Neural crest cell (in vitro differentiated cells): ENCODE measurements around the gene KCNN1. TPM values are rescaled to one million over a fixed set of nuclear protein-coding genes. Genes with fewer than 3 reads are reported as not detected.

Experiments
- DNase-seq: peaks from one replicate; pipeline ENCODE4 v3.0.0; 2021; ENCODE audit warnings: low read depth, mixed read lengths, low spot score
- H3K27ac Mint-ChIP-seq: one replicate; pipeline ENCODE4 v1.8.0; 2021; ENCODE audit warnings: mild to moderate bottlenecking, mixed read lengths; ENCODE audit not compliant: unreplicated experiment
- H3K27me3 Mint-ChIP-seq: 2 replicates; pipeline ENCODE4 v1.8.0; 2021; ENCODE audit warnings: low read depth, mild to moderate bottlenecking, mixed read lengths
- H3K36me3 Mint-ChIP-seq: 2 replicates; pipeline ENCODE4 v1.8.0; 2021; ENCODE audit warnings: low read depth, mild to moderate bottlenecking, mixed read lengths
- H3K4me1 Mint-ChIP-seq: 2 replicates; pipeline ENCODE4 v1.8.0; 2021; ENCODE audit warnings: mixed read lengths
- H3K4me3 Mint-ChIP-seq: one replicate; pipeline ENCODE4 v1.8.0; 2021; ENCODE audit warnings: mild to moderate bottlenecking, mixed read lengths
- H3K9me3 Mint-ChIP-seq: 2 replicates; pipeline ENCODE4 v1.8.0; 2021; ENCODE audit warnings: mixed read lengths
- total RNA-seq: library from RNA; stranded (reverse); gene quantifications from 2 replicates; pipeline ENCODE4 v1.2.1, GENCODE V29; 2021
- TF ChIP-seq, protein P1 (sequence below): fragments of 200-600 bp; sonication (generic); conservative IDR thresholded peaks from 2 replicates; pipeline ENCODE4 v1.5.0; 2021; ENCODE audit warnings: antibody characterized with exemption, mild to moderate bottlenecking

The KCNN1 gene
- total RNA-seq, 1 donor from 2014 or later = 6.2 TPM

DNA sequence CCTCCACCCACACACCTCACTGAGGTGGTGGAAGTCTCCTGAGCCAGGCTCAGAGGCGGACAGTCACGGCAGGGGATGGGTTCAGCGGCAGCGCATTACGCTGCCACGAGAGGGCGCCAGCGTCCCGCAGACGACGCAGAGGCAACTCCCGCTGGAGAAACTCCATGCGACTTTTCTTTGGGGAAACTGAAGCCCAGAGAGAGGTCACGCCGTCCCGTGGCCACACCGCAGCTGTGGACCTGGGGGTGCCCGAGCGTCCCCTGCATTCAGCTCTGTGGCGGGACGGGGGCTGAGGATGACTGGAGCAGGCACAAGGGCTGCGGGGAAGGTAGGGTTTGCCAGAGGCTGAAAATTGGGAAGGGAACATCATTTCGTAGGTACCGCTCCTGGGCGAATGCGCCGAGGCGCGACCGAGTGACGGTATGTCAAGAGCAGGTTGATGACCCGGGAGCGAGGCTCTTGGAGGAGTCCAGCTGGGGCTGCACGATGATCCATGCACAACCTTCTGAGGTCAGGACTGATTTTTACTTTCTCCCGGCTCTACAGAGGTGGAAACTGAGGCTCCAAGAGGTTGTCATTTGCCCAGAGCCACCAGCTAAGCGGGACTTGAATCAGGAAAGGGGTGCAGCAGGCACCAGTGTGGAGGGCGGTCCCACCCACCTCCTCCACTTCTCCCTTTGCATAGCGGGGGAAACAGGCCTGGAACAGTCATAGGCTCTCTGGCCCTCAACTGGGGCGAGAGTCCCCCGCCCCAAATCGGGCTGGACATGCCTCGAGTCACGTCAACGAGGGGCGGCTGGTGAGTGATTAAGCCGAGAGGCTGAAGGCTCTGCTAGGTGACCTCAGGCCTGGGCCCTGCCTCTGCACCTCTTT, 40.4 kb downstream of the KCNN1 start:
- Mint-ChIP-seq H3K27ac (no peak overlapping the region), H3K27me3 (peaks cover 27% of the 10 kb centered on the region), H3K9me3 (no peaks in the 10 kb centered on the region), H3K4me1 (peaks cover 7% of the 10 kb centered on the region), H3K36me3 (peaks cover 2% of the 10 kb centered on the region), H3K4me3 (peak overlapping the region; percentile 81)
- peak; percentile 85 for DNase-seq
- TF ChIP-seq, protein P1, sequence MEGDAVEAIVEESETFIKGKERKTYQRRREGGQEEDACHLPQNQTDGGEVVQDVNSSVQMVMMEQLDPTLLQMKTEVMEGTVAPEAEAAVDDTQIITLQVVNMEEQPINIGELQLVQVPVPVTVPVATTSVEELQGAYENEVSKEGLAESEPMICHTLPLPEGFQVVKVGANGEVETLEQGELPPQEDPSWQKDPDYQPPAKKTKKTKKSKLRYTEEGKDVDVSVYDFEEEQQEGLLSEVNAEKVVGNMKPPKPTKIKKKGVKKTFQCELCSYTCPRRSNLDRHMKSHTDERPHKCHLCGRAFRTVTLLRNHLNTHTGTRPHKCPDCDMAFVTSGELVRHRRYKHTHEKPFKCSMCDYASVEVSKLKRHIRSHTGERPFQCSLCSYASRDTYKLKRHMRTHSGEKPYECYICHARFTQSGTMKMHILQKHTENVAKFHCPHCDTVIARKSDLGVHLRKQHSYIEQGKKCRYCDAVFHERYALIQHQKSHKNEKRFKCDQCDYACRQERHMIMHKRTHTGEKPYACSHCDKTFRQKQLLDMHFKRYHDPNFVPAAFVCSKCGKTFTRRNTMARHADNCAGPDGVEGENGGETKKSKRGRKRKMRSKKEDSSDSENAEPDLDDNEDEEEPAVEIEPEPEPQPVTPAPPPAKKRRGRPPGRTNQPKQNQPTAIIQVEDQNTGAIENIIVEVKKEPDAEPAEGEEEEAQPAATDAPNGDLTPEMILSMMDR = peak; percentile 98

DNA sequence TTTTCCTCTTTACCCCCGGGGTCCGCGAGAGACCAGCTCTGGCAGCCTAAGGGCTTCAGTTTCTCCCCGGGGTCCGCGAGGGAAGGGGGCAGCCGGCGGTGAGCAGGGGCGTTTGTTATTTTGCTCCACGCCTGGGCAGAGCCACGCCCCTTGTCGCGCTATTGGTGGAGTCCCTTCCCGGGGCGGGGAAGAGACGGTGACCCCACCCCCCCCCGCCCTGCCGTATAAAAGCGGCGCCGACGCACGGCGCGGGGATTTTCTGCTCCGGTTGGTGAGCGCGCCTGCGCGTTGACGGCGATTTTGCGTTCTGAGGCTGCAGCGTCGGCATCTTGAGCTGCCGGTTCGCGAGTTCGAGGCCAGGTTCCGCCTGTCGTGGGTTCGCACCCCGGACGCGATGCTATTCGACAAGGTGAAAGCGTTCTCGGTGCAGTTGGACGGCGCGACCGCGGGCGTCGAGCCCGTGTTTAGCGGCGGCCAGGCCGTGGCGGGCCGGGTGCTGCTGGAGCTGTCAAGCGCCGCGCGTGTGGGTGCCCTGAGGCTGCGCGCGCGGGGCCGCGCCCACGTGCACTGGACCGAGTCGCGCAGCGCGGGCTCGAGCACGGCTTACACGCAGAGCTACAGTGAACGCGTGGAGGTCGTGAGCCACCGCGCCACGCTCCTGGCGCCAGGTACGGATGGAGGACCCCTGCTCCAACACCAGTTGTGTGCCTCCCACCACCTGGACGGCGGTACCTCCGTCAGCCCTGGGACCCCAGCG, 41.2 kb downstream of the KCNN1 start, which contains the start of gene ARRDC2:
Gene ARRDC2 (plus strand): TSS at position 254 of the 757 bp plus-strand sequence. CDS start 141 bp downstream, at position 395.
- peaks cover 10% of the 10 kb centered on the region for H3K4me1 Mint-ChIP-seq
- peaks cover 19% of the 10 kb centered on the region for H3K27me3 Mint-ChIP-seq
- peaks cover 2% of the 10 kb centered on the region for H3K36me3 Mint-ChIP-seq
- peak; percentile 82 for DNase-seq
- TF ChIP-seq, protein P1 = no peak
- H3K27ac Mint-ChIP-seq = no peak within 1 kb of the TSS
- H3K4me3 Mint-ChIP-seq = peak within 1 kb of the TSS; percentile 81
- no peaks in the 10 kb centered on the region for H3K9me3 Mint-ChIP-seq

DNA sequence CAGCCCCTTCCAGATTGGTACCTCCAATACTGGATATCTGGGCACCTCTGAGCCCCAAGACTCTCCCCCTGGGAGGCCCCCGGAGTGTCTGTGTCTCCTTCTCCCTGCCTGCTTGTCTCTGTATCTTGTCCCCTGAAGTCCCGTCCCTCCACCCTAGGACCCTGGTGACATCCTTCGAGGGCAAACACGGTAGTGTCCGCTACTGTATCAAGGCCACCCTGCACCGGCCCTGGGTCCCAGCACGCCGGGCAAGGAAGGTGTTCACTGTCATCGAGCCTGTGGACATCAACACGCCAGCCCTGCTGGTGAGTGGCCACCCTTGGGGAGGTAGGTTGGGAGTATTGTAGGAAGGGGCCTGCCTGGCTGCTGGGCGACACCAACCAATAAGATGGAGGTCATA, 41.9 kb downstream of the KCNN1 start:
- Mint-ChIP-seq H3K4me1 (peaks cover 17% of the 10 kb centered on the region), H3K36me3 (peaks cover 2% of the 10 kb centered on the region)
- no peak for DNase-seq

DNA sequence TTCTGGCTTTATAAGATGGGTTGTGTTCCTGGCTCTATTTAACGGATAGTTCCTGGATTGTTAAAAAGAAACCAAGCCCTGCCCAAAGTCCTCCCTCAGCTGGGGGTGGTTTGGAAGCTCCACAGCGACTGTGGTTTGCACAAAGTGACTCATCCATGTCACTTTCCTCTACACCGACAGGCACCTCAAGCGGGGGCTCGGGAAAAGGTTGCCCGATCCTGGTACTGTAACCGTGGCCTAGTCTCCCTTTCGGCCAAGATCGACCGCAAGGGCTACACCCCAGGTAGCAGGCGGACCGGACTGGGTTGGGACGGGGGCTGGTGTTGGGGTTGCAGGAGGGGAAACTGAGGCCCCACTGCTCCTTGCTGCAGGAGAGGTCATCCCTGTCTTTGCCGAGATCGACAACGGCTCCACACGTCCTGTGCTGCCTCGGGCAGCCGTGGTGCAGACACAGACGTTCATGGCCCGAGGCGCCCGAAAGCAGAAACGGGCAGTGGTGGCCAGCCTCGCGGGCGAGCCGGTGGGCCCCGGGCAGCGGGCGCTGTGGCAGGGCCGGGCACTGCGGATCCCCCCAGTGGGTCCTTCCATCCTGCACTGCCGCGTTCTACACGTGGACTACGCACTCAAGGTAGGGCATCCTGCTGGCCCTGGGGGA, 42.6 kb downstream of the KCNN1 start:
- TF ChIP-seq, protein P1 = no peak
- no peak for DNase-seq
- no peaks in the 10 kb centered on the region for H3K9me3 Mint-ChIP-seq
- peaks cover 24% of the 10 kb centered on the region for H3K4me1 Mint-ChIP-seq
- no peak overlapping the region for H3K4me3 Mint-ChIP-seq
- peaks cover 2% of the 10 kb centered on the region for H3K36me3 Mint-ChIP-seq
- no peak overlapping the region for H3K27ac Mint-ChIP-seq
- H3K27me3 Mint-ChIP-seq = peaks cover 12% of the 10 kb centered on the region

More for the DNA sequence above, 41.9 kb downstream of the KCNN1 start:
- TF ChIP-seq, protein P1 = no peak
- no peak overlapping the region for H3K4me3 Mint-ChIP-seq
- H3K27ac Mint-ChIP-seq = no peak overlapping the region
- H3K27me3 Mint-ChIP-seq = peaks cover 12% of the 10 kb centered on the region
- H3K9me3 Mint-ChIP-seq = no peaks in the 10 kb centered on the region

DNA sequence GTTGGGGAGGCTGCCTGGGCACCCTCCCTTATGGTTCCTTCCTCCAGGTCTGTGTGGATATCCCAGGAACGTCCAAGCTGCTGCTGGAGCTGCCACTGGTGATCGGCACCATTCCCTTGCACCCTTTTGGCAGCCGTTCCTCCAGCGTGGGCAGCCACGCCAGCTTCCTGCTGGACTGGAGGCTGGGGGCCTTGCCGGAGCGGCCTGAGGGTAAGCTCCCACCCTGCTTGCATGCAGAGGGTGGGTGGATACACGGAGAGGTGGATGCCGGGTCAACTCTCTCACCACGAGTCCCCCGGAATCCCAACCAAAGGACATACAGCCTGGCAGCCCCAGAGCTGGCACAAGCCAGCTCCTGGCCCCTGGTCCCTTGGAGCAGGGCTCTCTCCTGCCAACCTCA, 43.2 kb downstream of the KCNN1 start:
- Mint-ChIP-seq H3K4me1 (peaks cover 25% of the 10 kb centered on the region), H3K4me3 (no peak overlapping the region), H3K36me3 (peaks cover 2% of the 10 kb centered on the region), H3K9me3 (no peaks in the 10 kb centered on the region), H3K27ac (no peak overlapping the region), H3K27me3 (peaks cover 12% of the 10 kb centered on the region)
- DNase-seq = no peak
- TF ChIP-seq, protein P1 = no peak
